ENCODE measurements around the gene WWC2.

The WWC2 gene

DNA sequence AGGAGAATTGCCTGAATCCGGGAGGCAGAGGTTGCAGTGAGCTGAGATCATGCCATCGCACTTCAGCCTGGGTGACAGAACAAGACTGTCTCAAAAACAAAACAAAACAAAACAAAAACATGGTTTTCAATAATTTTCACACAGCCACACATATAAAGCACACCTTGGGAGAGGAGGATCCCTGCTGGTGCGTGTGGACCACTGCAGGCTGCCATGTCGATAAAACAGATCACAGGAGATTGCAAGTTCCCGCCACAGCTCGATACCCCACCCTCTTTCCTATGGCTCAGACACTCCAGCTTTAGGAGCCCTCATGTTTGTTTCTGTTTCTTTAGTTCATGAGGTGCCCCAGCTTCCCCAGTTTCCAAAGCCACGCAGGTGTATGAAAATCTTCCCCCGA lies 254.5 kb downstream of the WWC2 start:
- H3K4me1 ChIP-seq (ENCODE audit: insufficient read depth, low read length, poor library complexity, severe bottlenecking), result no peaks in the 10 kb centered on the region

DNA sequence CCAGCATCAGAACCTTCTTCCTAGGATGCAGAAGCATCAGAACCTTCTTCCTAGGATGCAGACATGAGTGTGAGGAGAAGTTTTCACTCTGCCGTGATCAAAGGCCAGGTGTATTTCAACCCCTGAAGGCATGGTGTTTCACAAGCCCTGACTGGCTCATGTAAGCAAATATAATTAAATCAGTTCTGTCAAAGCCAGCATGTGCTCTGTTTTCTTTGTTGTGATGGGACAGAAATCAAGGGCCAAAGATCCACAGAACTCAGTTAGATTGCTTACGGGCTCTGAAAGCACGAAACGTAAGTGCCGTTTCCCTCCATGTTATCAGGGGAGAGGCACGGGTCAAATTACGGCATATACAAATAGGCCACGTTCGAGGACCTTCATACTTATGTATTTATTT lies 255.2 kb downstream of the WWC2 start:
- no peak overlapping the region for H3K4me2 ChIP-seq (ENCODE audit: low read depth, low read length, poor library complexity, severe bottlenecking)
- no peak overlapping the region for H2AFZ ChIP-seq (ENCODE audit: low read length)
- H3K4me3 ChIP-seq (ENCODE audit: low read length, poor library complexity, severe bottlenecking), result no peak overlapping the region
- no peaks in the 10 kb centered on the region for H3K27me3 ChIP-seq (ENCODE audit: insufficient read depth, low read length, poor library complexity, severe bottlenecking)
- no peaks in the 10 kb centered on the region for H4K20me1 ChIP-seq (ENCODE audit: insufficient read depth, low read length, poor library complexity, severe bottlenecking)
- H3F3A ChIP-seq (ENCODE audit: low read depth), result no peaks in the 10 kb centered on the region
- TF ChIP-seq, protein P1, sequence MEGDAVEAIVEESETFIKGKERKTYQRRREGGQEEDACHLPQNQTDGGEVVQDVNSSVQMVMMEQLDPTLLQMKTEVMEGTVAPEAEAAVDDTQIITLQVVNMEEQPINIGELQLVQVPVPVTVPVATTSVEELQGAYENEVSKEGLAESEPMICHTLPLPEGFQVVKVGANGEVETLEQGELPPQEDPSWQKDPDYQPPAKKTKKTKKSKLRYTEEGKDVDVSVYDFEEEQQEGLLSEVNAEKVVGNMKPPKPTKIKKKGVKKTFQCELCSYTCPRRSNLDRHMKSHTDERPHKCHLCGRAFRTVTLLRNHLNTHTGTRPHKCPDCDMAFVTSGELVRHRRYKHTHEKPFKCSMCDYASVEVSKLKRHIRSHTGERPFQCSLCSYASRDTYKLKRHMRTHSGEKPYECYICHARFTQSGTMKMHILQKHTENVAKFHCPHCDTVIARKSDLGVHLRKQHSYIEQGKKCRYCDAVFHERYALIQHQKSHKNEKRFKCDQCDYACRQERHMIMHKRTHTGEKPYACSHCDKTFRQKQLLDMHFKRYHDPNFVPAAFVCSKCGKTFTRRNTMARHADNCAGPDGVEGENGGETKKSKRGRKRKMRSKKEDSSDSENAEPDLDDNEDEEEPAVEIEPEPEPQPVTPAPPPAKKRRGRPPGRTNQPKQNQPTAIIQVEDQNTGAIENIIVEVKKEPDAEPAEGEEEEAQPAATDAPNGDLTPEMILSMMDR (conservative IDR thresholded peaks at IDR 0.05; ENCODE audit: low read length), result no peak
- TF ChIP-seq EZH2phosphoT487 (IDR thresholded peaks at IDR 0.05; ENCODE audit: borderline replicate concordance), result no peak
- no peaks in the 10 kb centered on the region for H3K4me1 ChIP-seq (ENCODE audit: insufficient read depth, low read length, poor library complexity, severe bottlenecking)
- no peak overlapping the region for H3K9ac ChIP-seq (ENCODE audit: low read depth, low read length, poor library complexity, severe bottlenecking)
- no peaks in the 10 kb centered on the region for H3K9me3 ChIP-seq (ENCODE audit: insufficient read depth, low read depth, low read length)
- no peaks in the 10 kb centered on the region for H3K9me2 ChIP-seq (replicated peaks; ENCODE audit: low read depth, low read length)
- H3K79me2 ChIP-seq (ENCODE audit: insufficient read depth, low read length), result no peaks in the 10 kb centered on the region
- H3K36me3 ChIP-seq (ENCODE audit: insufficient read depth, low read length), result no peaks in the 10 kb centered on the region

More for the DNA sequence above, 254.5 kb downstream of the WWC2 start:
- Histone ChIP-seq H3K4me3 (ENCODE audit: low read length, poor library complexity, severe bottlenecking) (no peak overlapping the region), H3K27me3 (ENCODE audit: insufficient read depth, low read length, poor library complexity, severe bottlenecking) (no peaks in the 10 kb centered on the region), H3F3A (ENCODE audit: low read depth) (no peaks in the 10 kb centered on the region), H3K9me3 (ENCODE audit: insufficient read depth, low read depth, low read length) (no peaks in the 10 kb centered on the region), H3K4me2 (ENCODE audit: low read depth, low read length, poor library complexity, severe bottlenecking) (no peak overlapping the region), H3K9ac (ENCODE audit: low read depth, low read length, poor library complexity, severe bottlenecking) (no peak overlapping the region), H2AFZ (ENCODE audit: low read length) (no peak overlapping the region), H3K36me3 (ENCODE audit: insufficient read depth, low read length) (no peaks in the 10 kb centered on the region), H3K9me2 (replicated peaks; ENCODE audit: low read depth, low read length) (no peaks in the 10 kb centered on the region), H4K20me1 (ENCODE audit: insufficient read depth, low read length, poor library complexity, severe bottlenecking) (no peaks in the 10 kb centered on the region), H3K79me2 (ENCODE audit: insufficient read depth, low read length) (no peaks in the 10 kb centered on the region)
- TF ChIP-seq, protein P1 (conservative IDR thresholded peaks at IDR 0.05; ENCODE audit: low read length), result no peak; the same call in 1 of the 2 replicates
- no peak for TF ChIP-seq EZH2phosphoT487 (IDR thresholded peaks at IDR 0.05; ENCODE audit: borderline replicate concordance)

DNA sequence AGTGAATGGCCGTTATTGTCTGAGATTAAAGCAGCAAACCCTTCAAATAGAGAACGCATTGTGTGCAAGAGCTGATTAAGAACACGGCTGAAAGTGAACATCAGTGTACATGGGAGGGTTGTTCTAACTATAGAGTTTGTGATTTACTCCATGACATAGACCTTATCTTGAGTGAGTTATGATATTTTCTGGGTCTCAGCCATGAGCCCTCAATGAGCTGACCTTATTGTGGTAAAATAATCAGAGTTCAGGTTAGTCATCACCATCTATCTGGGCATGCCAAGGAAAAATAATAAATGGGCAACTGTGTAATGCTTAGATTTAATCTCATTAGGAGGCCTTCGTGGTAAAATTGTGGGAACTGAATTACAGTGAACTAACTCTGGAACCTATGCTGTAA lies 256.3 kb downstream of the WWC2 start:
- Histone ChIP-seq H3K4me3 (ENCODE audit: low read length, poor library complexity, severe bottlenecking) (no peak overlapping the region), H3K9me2 (replicated peaks; ENCODE audit: low read depth, low read length) (no peaks in the 10 kb centered on the region), H3K27me3 (ENCODE audit: insufficient read depth, low read length, poor library complexity, severe bottlenecking) (no peaks in the 10 kb centered on the region), H3K9ac (ENCODE audit: low read depth, low read length, poor library complexity, severe bottlenecking) (no peak overlapping the region), H3K36me3 (ENCODE audit: insufficient read depth, low read length) (no peaks in the 10 kb centered on the region), H3K4me1 (ENCODE audit: insufficient read depth, low read length, poor library complexity, severe bottlenecking) (no peaks in the 10 kb centered on the region), H3F3A (ENCODE audit: low read depth) (no peaks in the 10 kb centered on the region), H3K9me3 (ENCODE audit: insufficient read depth, low read depth, low read length) (no peaks in the 10 kb centered on the region), H3K4me2 (ENCODE audit: low read depth, low read length, poor library complexity, severe bottlenecking) (no peak overlapping the region), H3K79me2 (ENCODE audit: insufficient read depth, low read length) (no peaks in the 10 kb centered on the region), H4K20me1 (ENCODE audit: insufficient read depth, low read length, poor library complexity, severe bottlenecking) (no peaks in the 10 kb centered on the region), H2AFZ (ENCODE audit: low read length) (no peak overlapping the region)
- TF ChIP-seq EZH2phosphoT487 (IDR thresholded peaks at IDR 0.05; ENCODE audit: borderline replicate concordance), result no peak
- TF ChIP-seq, protein P1 (conservative IDR thresholded peaks at IDR 0.05; ENCODE audit: low read length), result no peak

All from Loucy (cell line).